GM18520 (cell line): ENCODE measurements around the gene MYORG.

Source experiments
- ATAC-seq: cut with Tn5 transposase; IDR thresholded peaks from one replicate; pipeline ENCODE4 v1.9.1; 2021; ENCODE audit not compliant: unreplicated experiment

MYORG gene

GRCh38 chr9:34385561-34386230 lies 9.0 kb upstream of the MYORG start:
- no peak for ATAC-seq

GRCh38 chr9:34384368-34385165 lies 7.9 kb upstream of the MYORG start:
- ATAC-seq, result no peak

GRCh38 chr9:34383904-34384303 lies 7.2 kb upstream of the MYORG start:
- no peak for ATAC-seq

- ATAC-seq, result no peak
Measured at GRCh38 chr9:34382879-34383278, 6.2 kb upstream of the MYORG start.

- ATAC-seq, result no peak
Measured at GRCh38 chr9:34382054-34382453, 5.4 kb upstream of the MYORG start.

GRCh38 chr9:34381323-34381722 lies 4.6 kb upstream of the MYORG start:
- no peak for ATAC-seq

GRCh38 chr9:34380511-34381315 lies 4.0 kb upstream of the MYORG start:
- ATAC-seq, result no peak

GRCh38 chr9:34380034-34380510 lies 3.4 kb upstream of the MYORG start:
- no peak for ATAC-seq

GRCh38 chr9:34379334-34380033 lies 2.8 kb upstream of the MYORG start:
- no peak for ATAC-seq

- ATAC-seq, result no peak
Measured at GRCh38 chr9:34378376-34379060, 1.8 kb upstream of the MYORG start.

- ATAC-seq, result no peak
Measured at GRCh38 chr9:34377404-34377746, 677 bp upstream of the MYORG start.

GRCh38 chr9:34375901-34376595 lies 650 bp downstream of the MYORG start:
- ATAC-seq, result no peak

GRCh38 chr9:34374905-34375552 lies 1.7 kb downstream of the MYORG start:
- no peak for ATAC-seq

GRCh38 chr9:34374339-34374738 lies 2.4 kb downstream of the MYORG start:
- no peak for ATAC-seq

- ATAC-seq, result no peak
Measured at GRCh38 chr9:34373749-34374148, 2.9 kb downstream of the MYORG start.

- ATAC-seq, result no peak
Measured at GRCh38 chr9:34372467-34373011, 4.2 kb downstream of the MYORG start.

GRCh38 chr9:34371886-34372466 lies 4.7 kb downstream of the MYORG start:
- no peak for ATAC-seq

GRCh38 chr9:34370970-34371880 lies 5.5 kb downstream of the MYORG start:
- ATAC-seq, result no peak
